Measurements from ENCODE around the gene PCDH1.

DNA sequence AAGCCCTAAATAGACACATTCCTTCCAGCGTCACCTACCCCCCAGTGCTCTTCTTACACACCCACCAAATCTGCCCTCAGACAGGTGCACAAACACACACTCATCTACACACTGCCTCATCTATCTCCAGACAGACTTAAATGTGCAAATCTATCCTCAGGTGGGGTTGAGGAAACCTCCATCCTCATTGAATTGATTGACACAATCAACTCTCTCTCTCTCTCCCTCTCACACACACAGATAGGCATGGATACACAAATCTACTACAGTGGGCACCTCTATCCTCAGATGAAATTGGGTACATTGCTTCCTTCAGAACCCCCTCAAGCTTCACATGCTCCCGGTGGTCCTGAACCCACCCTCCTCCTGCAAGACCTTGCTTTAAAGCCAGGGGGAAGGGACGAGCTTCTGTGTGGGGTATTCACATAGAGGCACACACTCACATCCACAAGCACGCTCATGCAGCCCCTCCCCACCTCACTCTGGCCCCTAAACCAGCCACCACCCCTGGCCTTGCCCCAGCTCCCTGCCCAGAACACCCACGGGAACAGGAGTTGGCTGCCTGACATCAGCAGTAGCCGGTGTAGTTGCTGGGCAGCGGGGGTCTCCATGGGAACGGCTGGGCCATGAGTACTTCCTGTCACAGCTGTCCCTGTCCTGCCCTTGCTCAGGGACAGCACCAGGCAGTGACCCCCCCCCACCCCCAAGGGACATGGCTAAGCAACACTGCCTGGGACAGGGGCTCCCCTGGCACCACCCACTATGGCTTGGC, 22.8 kb downstream of the PCDH1 start:
- TF ChIP-seq EP300 (IDR thresholded peaks at IDR 0.05; ENCODE audit: low read depth): no peak
- TF ChIP-seq, protein P1, sequence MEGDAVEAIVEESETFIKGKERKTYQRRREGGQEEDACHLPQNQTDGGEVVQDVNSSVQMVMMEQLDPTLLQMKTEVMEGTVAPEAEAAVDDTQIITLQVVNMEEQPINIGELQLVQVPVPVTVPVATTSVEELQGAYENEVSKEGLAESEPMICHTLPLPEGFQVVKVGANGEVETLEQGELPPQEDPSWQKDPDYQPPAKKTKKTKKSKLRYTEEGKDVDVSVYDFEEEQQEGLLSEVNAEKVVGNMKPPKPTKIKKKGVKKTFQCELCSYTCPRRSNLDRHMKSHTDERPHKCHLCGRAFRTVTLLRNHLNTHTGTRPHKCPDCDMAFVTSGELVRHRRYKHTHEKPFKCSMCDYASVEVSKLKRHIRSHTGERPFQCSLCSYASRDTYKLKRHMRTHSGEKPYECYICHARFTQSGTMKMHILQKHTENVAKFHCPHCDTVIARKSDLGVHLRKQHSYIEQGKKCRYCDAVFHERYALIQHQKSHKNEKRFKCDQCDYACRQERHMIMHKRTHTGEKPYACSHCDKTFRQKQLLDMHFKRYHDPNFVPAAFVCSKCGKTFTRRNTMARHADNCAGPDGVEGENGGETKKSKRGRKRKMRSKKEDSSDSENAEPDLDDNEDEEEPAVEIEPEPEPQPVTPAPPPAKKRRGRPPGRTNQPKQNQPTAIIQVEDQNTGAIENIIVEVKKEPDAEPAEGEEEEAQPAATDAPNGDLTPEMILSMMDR (IDR thresholded peaks at IDR 0.05): no peak

Data from transverse colon (tissue), 3 donors.